Osteocyte (in vitro differentiated cells): ENCODE results near the gene FCHO1. TPM values are rescaled to one million over a fixed set of nuclear protein-coding genes. Genes with fewer than 3 reads are reported as not detected.

Experiments
- DNase-seq: peaks from one replicate; pipeline ENCODE4 v3.0.0; 2021; ENCODE audit warnings: mixed read lengths; ENCODE audit not compliant: unreplicated experiment; ENCODE audit errors: extremely low spot score
- H3K27ac Mint-ChIP-seq: one replicate; pipeline ENCODE4 v1.8.0; 2021; ENCODE audit warnings: mild to moderate bottlenecking, mixed read lengths; ENCODE audit not compliant: unreplicated experiment
- H3K27me3 Mint-ChIP-seq: one replicate; pipeline ENCODE4 v1.8.0; 2021; ENCODE audit warnings: mixed read lengths; ENCODE audit not compliant: unreplicated experiment
- H3K36me3 Mint-ChIP-seq: one replicate; pipeline ENCODE4 v1.8.0; 2021; ENCODE audit warnings: mixed read lengths; ENCODE audit not compliant: unreplicated experiment
- H3K4me1 Mint-ChIP-seq: one replicate; pipeline ENCODE4 v1.8.0; 2021; ENCODE audit warnings: mixed read lengths; ENCODE audit not compliant: unreplicated experiment
- H3K4me3 Mint-ChIP-seq: one replicate; pipeline ENCODE4 v1.8.0; 2021; ENCODE audit warnings: mild to moderate bottlenecking, moderate library complexity, mixed read lengths; ENCODE audit not compliant: unreplicated experiment
- H3K9me3 Mint-ChIP-seq: one replicate; pipeline ENCODE4 v1.8.0; 2021; ENCODE audit warnings: mixed read lengths; ENCODE audit not compliant: unreplicated experiment
- CTCF ChIP-seq: fragments of 200-600 bp; sonication (generic); IDR thresholded peaks from 2 replicates; pipeline ENCODE4 v1.5.0; 2021; ENCODE audit warnings: antibody characterized with exemption, mild to moderate bottlenecking, moderate library complexity
- total RNA-seq: library from RNA; stranded (reverse); gene quantifications from 2 replicates; pipeline ENCODE4 v1.2.1, GENCODE V29; 2021

The FCHO1 gene
- total RNA-seq, 1 donor from 2014 or later: 0.56 TPM

- H3K27ac Mint-ChIP-seq: no peak overlapping the region
- no peaks in the 10 kb centered on the region for H3K9me3 Mint-ChIP-seq
- H3K27me3 Mint-ChIP-seq: no peaks in the 10 kb centered on the region
- H3K4me1 Mint-ChIP-seq: peaks cover 20% of the 10 kb centered on the region
- DNase-seq: no peak
- TF ChIP-seq CTCF: no peak
- H3K4me3 Mint-ChIP-seq: no peak overlapping the region
- no peaks in the 10 kb centered on the region for H3K36me3 Mint-ChIP-seq
These were observed 4.8 kb downstream of the FCHO1 start for GRCh38 chr19:17755977-17756670.

GRCh38 chr19:17757125-17757524, 5.8 kb downstream of the FCHO1 start:
- Mint-ChIP-seq H3K27ac (no peak overlapping the region), H3K4me3 (no peak overlapping the region), H3K9me3 (no peaks in the 10 kb centered on the region), H3K27me3 (no peaks in the 10 kb centered on the region), H3K36me3 (no peaks in the 10 kb centered on the region), H3K4me1 (peaks cover 20% of the 10 kb centered on the region)
- TF ChIP-seq CTCF: no peak
- peak; percentile 90 for DNase-seq

GRCh38 chr19:17758515-17758914, 7.2 kb downstream of the FCHO1 start:
- no peaks in the 10 kb centered on the region for H3K9me3 Mint-ChIP-seq
- no peaks in the 10 kb centered on the region for H3K27me3 Mint-ChIP-seq
- H3K27ac Mint-ChIP-seq: no peak overlapping the region
- no peak overlapping the region for H3K4me3 Mint-ChIP-seq
- no peak for DNase-seq
- H3K4me1 Mint-ChIP-seq: peaks cover 20% of the 10 kb centered on the region
- TF ChIP-seq CTCF: no peak
- no peaks in the 10 kb centered on the region for H3K36me3 Mint-ChIP-seq

GRCh38 chr19:17761148-17761547, 9.9 kb downstream of the FCHO1 start:
- no peak for TF ChIP-seq CTCF

GRCh38 chr19:17762505-17763229, 11.4 kb downstream of the FCHO1 start:
- H3K4me3 Mint-ChIP-seq: no peak overlapping the region
- H3K27ac Mint-ChIP-seq: no peak overlapping the region
- no peak for TF ChIP-seq CTCF
- no peaks in the 10 kb centered on the region for H3K9me3 Mint-ChIP-seq
- H3K27me3 Mint-ChIP-seq: no peaks in the 10 kb centered on the region
- H3K36me3 Mint-ChIP-seq: no peaks in the 10 kb centered on the region
- no peak for DNase-seq
- H3K4me1 Mint-ChIP-seq: peaks cover 13% of the 10 kb centered on the region

More at GRCh38 chr19:17761148-17761547, 9.9 kb downstream of the FCHO1 start:
- H3K27ac Mint-ChIP-seq: no peak overlapping the region
- H3K4me1 Mint-ChIP-seq: peaks cover 15% of the 10 kb centered on the region
- H3K27me3 Mint-ChIP-seq: no peaks in the 10 kb centered on the region
- no peaks in the 10 kb centered on the region for H3K9me3 Mint-ChIP-seq
- no peak for DNase-seq
- H3K36me3 Mint-ChIP-seq: no peaks in the 10 kb centered on the region
- no peak overlapping the region for H3K4me3 Mint-ChIP-seq
